K562 (cell line): ENCODE results near the gene EPB41L4B. TPM values are rescaled to one million over a fixed set of nuclear protein-coding genes. Genes with fewer than 3 reads are reported as not detected.

Experiments
- BACH1 ChIP-seq: fragments of 200-800 bp; sonication (Bioruptor generic); IDR thresholded peaks from 2 replicates; pipeline ENCODE4 v1.6.1; 2016; ENCODE audit warnings: missing genetic modification characterization, missing compliant biosample characterization
- IRF2 ChIP-seq: sonication (generic); formaldehyde crosslinking; IDR thresholded peaks from 2 replicates; pipeline ENCODE4 v1.8.1; 2022; ENCODE audit warnings: mild to moderate bottlenecking, missing genetic modification reagents
- NR2C1 ChIP-seq, 2 experiments: fragments of 450-650 bp; IDR thresholded peaks; 2 replicates each; pipeline ENCODE4 v1.6.1; 2017; ENCODE audit warnings: mild to moderate bottlenecking in 2 of 2, antibody characterized with exemption in 1 of 2, inconsistent platforms in 1 of 2, missing compliant biosample characterization in 1 of 2, missing genetic modification characterization in 1 of 2
- PHF21A ChIP-seq: fragments of 450-650 bp; IDR thresholded peaks from 2 replicates; pipeline ENCODE4 v1.6.1; 2017; ENCODE audit warnings: low read depth, borderline replicate concordance
- PML ChIP-seq: IDR thresholded peaks from 2 replicates; pipeline ENCODE4 v1.6.1; 2012; ENCODE audit warnings: low read length, inconsistent platforms
- PURB ChIP-seq: sonication (generic); formaldehyde crosslinking; IDR thresholded peaks from 2 replicates; pipeline ENCODE4 v1.9.0; 2021; ENCODE audit warnings: low read depth, mild to moderate bottlenecking, missing genetic modification reagents
- PYGO2 ChIP-seq: fragments of 450-650 bp; IDR thresholded peaks from 2 replicates; pipeline ENCODE4 v1.6.1; 2016; ENCODE audit warnings: mild to moderate bottlenecking, missing genetic modification characterization, moderate library complexity, missing compliant biosample characterization
- RBM14 ChIP-seq: fragments of 200-400 bp; formaldehyde crosslinking; IDR thresholded peaks from 2 replicates; pipeline ENCODE4 v1.6.1; 2018; ENCODE audit warnings: low read depth, mild to moderate bottlenecking, low read length, moderate library complexity, borderline replicate concordance; ENCODE audit not compliant: insufficient read depth
- RBM17 ChIP-seq: fragments of 200-400 bp; formaldehyde crosslinking; IDR thresholded peaks from 2 replicates; pipeline ENCODE4 v1.6.1; 2017; ENCODE audit warnings: low read depth, mild to moderate bottlenecking, low read length, borderline replicate concordance
- SMARCB1 ChIP-seq: IDR thresholded peaks from 2 replicates; pipeline ENCODE4 v1.6.1; 2011; ENCODE audit warnings: improper control_type of control experiment, low read depth; ENCODE audit not compliant: insufficient read length
- SMARCC2 ChIP-seq: fragments of 450-650 bp; IDR thresholded peaks from 2 replicates; pipeline ENCODE4 v1.6.1; 2017; ENCODE audit warnings: antibody characterized with exemption, moderate library complexity, mild to moderate bottlenecking, low read depth
- TARDBP ChIP-seq: fragments of 450-650 bp; IDR thresholded peaks from 2 replicates; pipeline ENCODE4 v1.6.1; 2016
- TOE1 ChIP-seq, 2 experiments: fragments of 450-650 bp in 1 of 2; sonication (generic) in 1 of 2; formaldehyde crosslinking in 1 of 2; IDR thresholded peaks; 2 replicates each; pipeline versions ENCODE4 v1.7.1 to v1.8.0; 2016 to 2022; ENCODE audit warnings: borderline replicate concordance in 2 of 2, mild to moderate bottlenecking in 2 of 2, antibody characterized with exemption in 1 of 2, inconsistent platforms in 1 of 2, low read depth in 1 of 2, missing genetic modification reagents in 1 of 2, moderate library complexity in 1 of 2
- ZC3H8 ChIP-seq: fragments of 450-650 bp; IDR thresholded peaks from 2 replicates; pipeline ENCODE4 v1.6.1; 2017
- ZNF436 ChIP-seq: fragments of 250-450, 450-650 bp; sonication (Bioruptor Pico); formaldehyde crosslinking; IDR thresholded peaks from 2 replicates; pipeline ENCODE4 v1.7.0; 2020; ENCODE audit warnings: mild to moderate bottlenecking
- polyA plus RNA-seq, 8 experiments: library from polyadenylated mRNA; depleted of rRNA in 4 of 8; stranded (reverse) in 5 of 8; unstranded in 3 of 8; fragments of >200 nt; fragmentation: Nextera tagmentation in 2 of 8; fragmentation: Illumina TruSeq in 1 of 8; extraction: Ambion mirVana in 2 of 8; extraction: Trizol in 1 of 8; gene quantifications; 2 replicates each; pipeline versions ENCODE4 v1.2.1 to v1.2.3, GENCODE V29; 2011 to 2014; ENCODE audit warnings: inconsistent platforms in 1 of 8, missing spikeins in 1 of 8
- total RNA-seq, 7 experiments: library from RNA; depleted of rRNA in 6 of 7; stranded (reverse); fragments of >200 nt in 6 of 7; fragmentation: Illumina TruSeq in 2 of 7; extraction: Trizol in 2 of 7; gene quantifications; 2 replicates each; pipeline versions ENCODE4 v1.2.1 to v1.2.3, GENCODE V29; 2011 to 2021; ENCODE audit warnings: low replicate concordance in 1 of 7
- TF ChIP-seq, protein P1 (sequence below): fragments of 450-650 bp; IDR thresholded peaks from 2 replicates; pipeline ENCODE4 v1.6.1; 2017; ENCODE audit warnings: antibody characterized with exemption
- TF ChIP-seq, protein P2 (sequence below): fragments of 250-450 bp; sonication (Bioruptor Pico); IDR thresholded peaks from 2 replicates; pipeline ENCODE4 v1.4.0; 2020; ENCODE audit warnings: mild to moderate bottlenecking
- TF ChIP-seq, protein P3 (sequence below): sonication (generic); formaldehyde crosslinking; IDR thresholded peaks from 2 replicates; pipeline ENCODE4 v1.8.1; 2022; ENCODE audit warnings: missing genetic modification reagents
- TF ChIP-seq, protein P4 (sequence below): sonication (generic); formaldehyde crosslinking; IDR thresholded peaks from 2 replicates; pipeline ENCODE4 v1.8.0; 2022; ENCODE audit warnings: mild to moderate bottlenecking, missing genetic modification reagents
- TF ChIP-seq, protein P5 (sequence below), 2 experiments: IDR thresholded peaks; 2 replicates each; pipeline ENCODE4 v1.6.1; 2011; ENCODE audit warnings: borderline replicate concordance in 1 of 2, control low read depth in 1 of 2, low read depth in 1 of 2, low read length in 1 of 2, mild to moderate bottlenecking in 1 of 2, mixed read lengths in 1 of 2, moderate library complexity in 1 of 2; ENCODE audit not compliant: insufficient read depth in 1 of 2, insufficient read length in 1 of 2, poor library complexity in 1 of 2, severe bottlenecking in 1 of 2; ENCODE audit errors: extremely low read depth in 1 of 2

The EPB41L4B gene
- total and polyA plus RNA-seq, 9 of the 15 experiments (the other 6 are each of a cell fraction or from before 2014, with no cell fraction given) = 0.09 to 0.38 (median 0.21) TPM

DNA sequence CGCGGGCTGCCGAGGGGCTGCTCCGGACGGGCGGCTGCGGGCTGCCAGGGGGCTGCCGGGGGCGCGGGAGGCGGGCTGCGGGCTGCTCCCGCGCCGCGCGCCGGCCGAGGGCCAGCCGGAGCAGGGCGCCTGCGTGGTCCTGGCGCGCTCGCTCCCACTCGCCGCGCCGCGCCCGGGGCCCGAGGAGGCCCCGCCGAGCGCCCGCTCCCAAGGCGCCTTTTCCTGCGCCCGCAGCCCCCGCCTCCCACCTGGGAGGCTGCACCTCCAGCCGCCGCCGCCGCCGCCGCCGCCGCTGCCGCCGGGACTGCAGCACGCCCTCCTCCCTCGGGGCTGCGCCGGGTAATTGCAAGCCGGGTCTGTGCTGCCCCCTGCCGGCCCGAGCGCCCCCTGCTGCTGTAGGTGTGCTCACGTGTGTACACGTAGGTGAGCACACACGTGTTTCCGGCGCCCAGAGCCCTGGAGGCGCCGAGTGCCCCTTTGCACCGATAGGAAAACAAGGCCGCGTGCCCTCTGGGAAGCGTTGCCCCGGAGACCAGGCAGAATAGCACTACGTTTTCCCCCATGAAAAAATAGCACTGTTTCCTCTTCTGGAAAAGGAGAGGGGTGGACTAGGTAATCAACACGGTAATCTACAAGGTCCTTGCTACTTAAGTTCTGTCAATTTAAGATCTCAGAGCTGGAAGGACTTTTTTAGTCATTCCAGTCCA lies at the start of gene EPB41L4B (continued):
- TF ChIP-seq, protein P1, sequence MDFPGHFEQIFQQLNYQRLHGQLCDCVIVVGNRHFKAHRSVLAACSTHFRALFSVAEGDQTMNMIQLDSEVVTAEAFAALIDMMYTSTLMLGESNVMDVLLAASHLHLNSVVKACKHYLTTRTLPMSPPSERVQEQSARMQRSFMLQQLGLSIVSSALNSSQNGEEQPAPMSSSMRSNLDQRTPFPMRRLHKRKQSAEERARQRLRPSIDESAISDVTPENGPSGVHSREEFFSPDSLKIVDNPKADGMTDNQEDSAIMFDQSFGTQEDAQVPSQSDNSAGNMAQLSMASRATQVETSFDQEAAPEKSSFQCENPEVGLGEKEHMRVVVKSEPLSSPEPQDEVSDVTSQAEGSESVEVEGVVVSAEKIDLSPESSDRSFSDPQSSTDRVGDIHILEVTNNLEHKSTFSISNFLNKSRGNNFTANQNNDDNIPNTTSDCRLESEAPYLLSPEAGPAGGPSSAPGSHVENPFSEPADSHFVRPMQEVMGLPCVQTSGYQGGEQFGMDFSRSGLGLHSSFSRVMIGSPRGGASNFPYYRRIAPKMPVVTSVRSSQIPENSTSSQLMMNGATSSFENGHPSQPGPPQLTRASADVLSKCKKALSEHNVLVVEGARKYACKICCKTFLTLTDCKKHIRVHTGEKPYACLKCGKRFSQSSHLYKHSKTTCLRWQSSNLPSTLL = no peak
- TF ChIP-seq PYGO2 (tag) = no peak
- TF ChIP-seq BACH1 (tag) = no peak
- TF ChIP-seq, protein P2, sequence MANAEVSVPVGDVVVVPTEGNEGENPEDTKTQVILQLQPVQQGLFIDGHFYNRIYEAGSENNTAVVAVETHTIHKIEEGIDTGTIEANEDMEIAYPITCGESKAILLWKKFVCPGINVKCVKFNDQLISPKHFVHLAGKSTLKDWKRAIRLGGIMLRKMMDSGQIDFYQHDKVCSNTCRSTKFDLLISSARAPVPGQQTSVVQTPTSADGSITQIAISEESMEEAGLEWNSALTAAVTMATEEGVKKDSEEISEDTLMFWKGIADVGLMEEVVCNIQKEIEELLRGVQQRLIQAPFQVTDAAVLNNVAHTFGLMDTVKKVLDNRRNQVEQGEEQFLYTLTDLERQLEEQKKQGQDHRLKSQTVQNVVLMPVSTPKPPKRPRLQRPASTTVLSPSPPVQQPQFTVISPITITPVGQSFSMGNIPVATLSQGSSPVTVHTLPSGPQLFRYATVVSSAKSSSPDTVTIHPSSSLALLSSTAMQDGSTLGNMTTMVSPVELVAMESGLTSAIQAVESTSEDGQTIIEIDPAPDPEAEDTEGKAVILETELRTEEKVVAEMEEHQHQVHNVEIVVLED (CRISPR knock-in tag) = no peak
- no peak for TF ChIP-seq PHF21A
- TF ChIP-seq SMARCC2 = no peak
- TF ChIP-seq TOE1 (IDR thresholded peaks at IDR 0.05; ENCODE audit: borderline replicate concordance) = no peak
- no peak for TF ChIP-seq TOE1 (CRISPR knock-in tag; IDR thresholded peaks at IDR 0.05; ENCODE audit: borderline replicate concordance, low read depth)
- no peak for TF ChIP-seq IRF2 (CRISPR knock-in tag)
- 0 out of 2 replicates have a peak, but pooled peaks have one; percentile 39 for TF ChIP-seq TARDBP
- TF ChIP-seq NR2C1 (IDR thresholded peaks at IDR 0.05) = no peak
- no peak for TF ChIP-seq NR2C1 (tag; IDR thresholded peaks at IDR 0.05)
- TF ChIP-seq, protein P3, sequence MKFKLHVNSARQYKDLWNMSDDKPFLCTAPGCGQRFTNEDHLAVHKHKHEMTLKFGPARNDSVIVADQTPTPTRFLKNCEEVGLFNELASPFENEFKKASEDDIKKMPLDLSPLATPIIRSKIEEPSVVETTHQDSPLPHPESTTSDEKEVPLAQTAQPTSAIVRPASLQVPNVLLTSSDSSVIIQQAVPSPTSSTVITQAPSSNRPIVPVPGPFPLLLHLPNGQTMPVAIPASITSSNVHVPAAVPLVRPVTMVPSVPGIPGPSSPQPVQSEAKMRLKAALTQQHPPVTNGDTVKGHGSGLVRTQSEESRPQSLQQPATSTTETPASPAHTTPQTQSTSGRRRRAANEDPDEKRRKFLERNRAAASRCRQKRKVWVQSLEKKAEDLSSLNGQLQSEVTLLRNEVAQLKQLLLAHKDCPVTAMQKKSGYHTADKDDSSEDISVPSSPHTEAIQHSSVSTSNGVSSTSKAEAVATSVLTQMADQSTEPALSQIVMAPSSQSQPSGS = no peak
- TF ChIP-seq, protein P4, sequence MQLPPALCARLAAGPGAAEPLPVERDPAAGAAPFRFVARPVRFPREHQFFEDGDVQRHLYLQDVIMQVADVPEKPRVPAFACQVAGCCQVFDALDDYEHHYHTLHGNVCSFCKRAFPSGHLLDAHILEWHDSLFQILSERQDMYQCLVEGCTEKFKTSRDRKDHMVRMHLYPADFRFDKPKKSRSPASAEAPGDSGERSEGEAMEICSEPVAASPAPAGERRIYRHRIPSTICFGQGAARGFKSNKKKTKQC (CRISPR knock-in tag) = peak; percentile 38; the same call in 1 of the 2 replicates
- no peak for TF ChIP-seq RBM14
- TF ChIP-seq, protein P5, sequence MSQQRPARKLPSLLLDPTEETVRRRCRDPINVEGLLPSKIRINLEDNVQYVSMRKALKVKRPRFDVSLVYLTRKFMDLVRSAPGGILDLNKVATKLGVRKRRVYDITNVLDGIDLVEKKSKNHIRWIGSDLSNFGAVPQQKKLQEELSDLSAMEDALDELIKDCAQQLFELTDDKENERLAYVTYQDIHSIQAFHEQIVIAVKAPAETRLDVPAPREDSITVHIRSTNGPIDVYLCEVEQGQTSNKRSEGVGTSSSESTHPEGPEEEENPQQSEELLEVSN (IDR thresholded peaks at IDR 0.05; ENCODE audit: borderline replicate concordance in 1 of 2, extremely low read depth in 1 of 2, insufficient read depth in 1 of 2, insufficient read length in 1 of 2, low read depth in 1 of 2, low read length in 1 of 2, poor library complexity in 1 of 2, severe bottlenecking in 1 of 2) = peak; percentile 82 to 86
- no peak for TF ChIP-seq ZNF436
- no peak for TF ChIP-seq SMARCB1
- no peak for TF ChIP-seq ZC3H8
- no peak for TF ChIP-seq PURB (CRISPR knock-in tag)
- TF ChIP-seq RBM17 = no peak
- no peak for TF ChIP-seq PML
